Endothelial cell of umbilical vein (primary cell): ENCODE measurements around the gene SST. TPM values are rescaled to one million over a fixed set of nuclear protein-coding genes. Genes with fewer than 3 reads are reported as not detected.

Source experiments
- BruUV-seq: library from RNA; stranded (reverse); fragments of 400-500 nt; replicated peaks from 2 replicates; lab custom pipeline; 2021; lab: Mats Ljungman, UMichigan
- CTCF ChIA-PET: fragments of 300-600, 350-600 bp; sonication (Branson Sonifier 250); formaldehyde crosslinking; loops from one replicate; lab custom pipeline; 2021; ENCODE audit warnings: antibody characterized with exemption, inconsistent platforms; lab: Charles Lee
- POLR2A ChIA-PET: fragments of 300-600, 350-600 bp; sonication (Branson Sonifier 250); formaldehyde crosslinking; loops from one replicate; lab custom pipeline; 2021; ENCODE audit warnings: antibody characterized with exemption, inconsistent platforms; lab: Charles Lee
- DNase-seq: peaks from one replicate; pipeline ENCODE4 v3.0.0-alpha.2; 2011; ENCODE audit warnings: low read depth, low spot score
- FAIRE-seq: peaks from 2 replicates; lab custom pipeline; 2011; peaks lifted over from hg19 to GRCh38; lab: Jason Lieb, UNC
- H2AFZ ChIP-seq: 2 replicates; pipeline ENCODE4 v1.6.0; 2012; ENCODE audit warnings: low read depth, low read length, control low read depth, inconsistent platforms
- H3K27ac ChIP-seq: 2 replicates; pipeline ENCODE4 v1.5.1; 2011; ENCODE audit warnings: low read depth, mild to moderate bottlenecking, control low read depth, low read length, moderate library complexity; ENCODE audit not compliant: insufficient read depth
- H3K27me3 ChIP-seq, 2 experiments: 2 replicates each; pipeline versions ENCODE4 v1.6.0 to v1.6.1; 2011; ENCODE audit warnings: low read length in 2 of 2, mixed read lengths in 1 of 2; ENCODE audit not compliant: control insufficient read depth in 2 of 2, insufficient read depth in 2 of 2
- H3K36me3 ChIP-seq, 2 experiments: 2 replicates in 1 of 2; 3 replicates in 1 of 2; pipeline ENCODE4 v1.5.1; 2011; ENCODE audit warnings: low read length in 2 of 2, mild to moderate bottlenecking in 1 of 2, moderate library complexity in 1 of 2; ENCODE audit not compliant: control insufficient read depth in 2 of 2, insufficient read depth in 2 of 2; ENCODE audit errors: extremely low read depth in 1 of 2
- H3K4me1 ChIP-seq: 3 replicates; pipeline ENCODE4 v1.5.1; 2011; ENCODE audit warnings: mild to moderate bottlenecking, low read length; ENCODE audit not compliant: control insufficient read depth, insufficient read depth; ENCODE audit errors: extremely low read depth
- H3K4me2 ChIP-seq: 2 replicates; pipeline ENCODE4 v1.6.1; 2011; ENCODE audit warnings: low read length, control low read depth, mixed read lengths; ENCODE audit not compliant: insufficient read depth
- H3K4me3 ChIP-seq, 3 experiments: fragments of 200-600 bp in 1 of 3; sonication (generic), shearing (Covaris generic) in 1 of 3; replicated peaks in 1 of 3; 2 replicates each; pipeline ENCODE4 v1.5.1; 2011 to 2016; ENCODE audit warnings: control low read depth in 3 of 3, low read length in 3 of 3, mild to moderate bottlenecking in 2 of 3, inconsistent platforms in 1 of 3, low read depth in 1 of 3, moderate library complexity in 1 of 3; ENCODE audit not compliant: insufficient read depth in 1 of 3
- H3K79me2 ChIP-seq: 2 replicates; pipeline ENCODE4 v1.6.0; 2012; ENCODE audit warnings: low read length, inconsistent platforms; ENCODE audit not compliant: control insufficient read depth, insufficient read depth
- H3K9ac ChIP-seq: replicated peaks from 2 replicates; pipeline ENCODE3; 2011; ENCODE audit warnings: low read length, control low read depth; ENCODE audit not compliant: insufficient read depth; ENCODE audit errors: extremely low read depth
- H3K9me1 ChIP-seq: replicated peaks from 3 replicates; pipeline ENCODE4 v1.6.0; 2011; ENCODE audit warnings: mild to moderate bottlenecking, low read length; ENCODE audit not compliant: control insufficient read depth, insufficient read depth; ENCODE audit errors: extremely low read depth
- H3K9me3 ChIP-seq: replicated peaks from 2 replicates; pipeline ENCODE4 v1.5.1; 2012; ENCODE audit warnings: low read length, inconsistent platforms; ENCODE audit not compliant: control insufficient read depth, insufficient read depth
- H4K20me1 ChIP-seq: replicated peaks from 2 replicates; pipeline ENCODE3; 2011; ENCODE audit warnings: mild to moderate bottlenecking, low read length; ENCODE audit not compliant: control insufficient read depth, insufficient read depth; ENCODE audit errors: extremely low read depth
- CTCF ChIP-seq, 2 donors: IDR thresholded peaks; 1 replicate in 1 of 2; 2 replicates in 1 of 2; pipeline ENCODE4 v1.5.1; 2011; ENCODE audit warnings: low read length in 2 of 2, mild to moderate bottlenecking in 2 of 2, moderate library complexity in 2 of 2, control low read depth in 1 of 2, inconsistent platforms in 1 of 2, low read depth in 1 of 2; ENCODE audit not compliant: insufficient read depth in 1 of 2; ENCODE audit errors: extremely low read depth in 1 of 2
- EZH2 ChIP-seq: IDR thresholded peaks from 2 replicates; pipeline ENCODE4 v1.6.1; 2012; ENCODE audit warnings: borderline replicate concordance, low read depth, mild to moderate bottlenecking, moderate library complexity, low read length, inconsistent platforms; ENCODE audit not compliant: severe bottlenecking
- FOS ChIP-seq: IDR thresholded peaks from 2 replicates; pipeline ENCODE4 v1.6.1; 2011; ENCODE audit warnings: mild to moderate bottlenecking, low read length, moderate library complexity, borderline replicate concordance; ENCODE audit not compliant: insufficient read depth
- GATA2 ChIP-seq: IDR thresholded peaks from 2 replicates; pipeline ENCODE4 v1.7.0; 2011; ENCODE audit warnings: low read depth, mild to moderate bottlenecking, moderate library complexity, mixed read lengths, low read length; ENCODE audit not compliant: insufficient read length, insufficient read depth
- JUN ChIP-seq: IDR thresholded peaks from 2 replicates; pipeline ENCODE4 v1.6.1; 2011; ENCODE audit warnings: borderline replicate concordance, low read depth; ENCODE audit not compliant: insufficient read length, insufficient read depth
- MAX ChIP-seq: IDR thresholded peaks from 2 replicates; pipeline ENCODE4 v1.6.1; 2011; ENCODE audit not compliant: insufficient read depth, insufficient read length
- MYC ChIP-seq: IDR thresholded peaks from one replicate; pipeline ENCODE4 v1.6.1; 2011; ENCODE audit warnings: mild to moderate bottlenecking, low read depth, low read length
- POLR2A ChIP-seq: IDR thresholded peaks from 2 replicates; pipeline ENCODE4 v1.6.1; 2012; ENCODE audit warnings: low read depth, mild to moderate bottlenecking, control low read depth, low read length
- POLR2AphosphoS5 ChIP-seq: IDR thresholded peaks from 2 replicates; pipeline ENCODE4 v1.6.1; 2012; ENCODE audit warnings: low read depth, mild to moderate bottlenecking, control low read depth, low read length, moderate library complexity; ENCODE audit not compliant: insufficient read depth
- dilution Hi-C: fragments of 300-500 bp; cut with MboI; formaldehyde crosslinking; loops from one replicate; pipeline ENCODE4 v1.15.0; 2019; ENCODE audit warnings: low sequenced_read_pairs; ENCODE audit not compliant: extremely low pct_ligation_motif_present
- intact Hi-C: fragments of 100-400 bp; cut with micrococcal nuclease; formaldehyde crosslinking; loops from one replicate; pipeline ENCODE4 v1.10.0; 2022
- polyA plus RNA-seq, 4 experiments: library from polyadenylated mRNA; depleted of rRNA in 3 of 4; stranded (reverse) in 3 of 4; unstranded in 1 of 4; fragments of >200 nt; gene quantifications; 2 replicates each; pipeline versions ENCODE4 v1.2.1 to v1.2.3, GENCODE V29; 2011 to 2012; ENCODE audit warnings: missing spikeins in 1 of 4
- total RNA-seq: library from RNA; stranded (reverse); gene quantifications from 2 replicates; pipeline ENCODE4 v1.2.3, GENCODE V29; 2021

SST gene
- total and polyA plus RNA-seq, 2 donors (not counting 3 experiments of a cell fraction or from before 2014, with no cell fraction given), result not detected

GRCh38 chr3:187689984-187690383, 19.8 kb upstream of the SST start:
- Histone ChIP-seq H3K4me2 (no peak overlapping the region), H4K20me1 (no peaks in the 10 kb centered on the region), H3K9ac (no peak overlapping the region), H2AFZ (no peak overlapping the region), H3K4me1 (no peaks in the 10 kb centered on the region), H3K9me1 (no peaks in the 10 kb centered on the region), H3K27me3 (peaks cover 3 to 5% of the 10 kb centered on the region in 2 experiments), H3K79me2 (no peaks in the 10 kb centered on the region), H3K27ac (no peak overlapping the region), H3K36me3 (no peaks in the 10 kb centered on the region), H3K4me3 (no peak overlapping the region), H3K9me3 (no peaks in the 10 kb centered on the region)
- CTCF ChIA-PET, result no interaction called here
- TF ChIP-seq JUN, result no peak
- TF ChIP-seq GATA2, result no peak
- TF ChIP-seq POLR2A, result no peak
- TF ChIP-seq MAX, result no peak
- TF ChIP-seq MYC, result no peak
- no peak for TF ChIP-seq EZH2
- no peak for TF ChIP-seq POLR2AphosphoS5
- no peak for TF ChIP-seq CTCF (IDR thresholded peaks at IDR 0.05; ENCODE audit: extremely low read depth in 1 of 2, insufficient read depth in 1 of 2, low read depth in 1 of 2, low read length in 2 of 2)
- TF ChIP-seq FOS, result no peak
- BruUV-seq, result no TSS peak
- DNase-seq (no peak), FAIRE-seq (no peak)
- POLR2A ChIA-PET, result no interaction called here
- intact Hi-C loops, result no loop called here
- dilution Hi-C loops, result loop anchor here (25.0 kb wide), 1 partner anchor 378 kb away; no protein-coding TSS in a partner anchor
